SU-DHL-6 (cell line): ENCODE results near the gene BNIP5.

ENCODE experiments used
- H2AFZ ChIP-seq: fragments of 200-600 bp; sonication (generic); 2 replicates; pipeline ENCODE4 v1.6.1; 2014; ENCODE audit warnings: low read depth, mild to moderate bottlenecking, moderate library complexity, mixed read lengths, antibody characterized with exemption, low read length; ENCODE audit not compliant: severe bottlenecking
- H3F3A ChIP-seq: fragments of 200-600 bp; shearing (Covaris generic); 2 replicates; pipeline ENCODE4 v1.6.0; 2016; ENCODE audit warnings: antibody characterized with exemption, mild to moderate bottlenecking; ENCODE audit not compliant: insufficient read depth
- H3K27ac ChIP-seq: fragments of 200-600 bp; sonication (generic); 2 replicates; pipeline ENCODE4 v1.5.1; 2016; ENCODE audit warnings: low read depth, mild to moderate bottlenecking, low read length, moderate library complexity, mixed read lengths
- H3K27me3 ChIP-seq: fragments of 200-600 bp; sonication (generic), shearing (Covaris generic); 2 replicates; pipeline ENCODE4 v1.6.0; 2014; ENCODE audit warnings: mild to moderate bottlenecking, low read length
- H3K36me3 ChIP-seq: fragments of 200-600 bp; sonication (generic); 2 replicates; pipeline ENCODE4 v1.6.1; 2014; ENCODE audit warnings: mild to moderate bottlenecking, low read length, mixed read lengths
- H3K4me2 ChIP-seq: fragments of 300-600, 200-600 bp; shearing (Covaris generic), sonication (generic); 2 replicates; pipeline ENCODE4 v1.6.0; 2014; ENCODE audit warnings: low read length, low read depth, mild to moderate bottlenecking; ENCODE audit not compliant: poor library complexity, severe bottlenecking
- H3K4me3 ChIP-seq: fragments of 200-600 bp; sonication (generic); 2 replicates; pipeline ENCODE4 v1.5.1; 2014; ENCODE audit warnings: antibody characterized with exemption, low read length, mild to moderate bottlenecking, mixed read lengths; ENCODE audit not compliant: insufficient read depth, poor library complexity, severe bottlenecking
- H3K79me2 ChIP-seq: fragments of 200-600 bp; sonication (generic); 2 replicates; pipeline ENCODE4 v1.6.1; 2014; ENCODE audit warnings: mild to moderate bottlenecking, low read length, moderate library complexity; ENCODE audit not compliant: insufficient read depth
- H3K9ac ChIP-seq: fragments of 200-600 bp; sonication (generic); 2 replicates; pipeline ENCODE4 v1.7.0; 2014; ENCODE audit warnings: mild to moderate bottlenecking, low read length
- H3K9me2 ChIP-seq: fragments of 200-600 bp; sonication (generic); replicated peaks from 2 replicates; pipeline ENCODE4 v1.6.1; 2014; ENCODE audit warnings: low read length; ENCODE audit not compliant: insufficient read depth
- H3K9me3 ChIP-seq: fragments of 200-600 bp; sonication (generic); 2 replicates; pipeline ENCODE4 v1.6.1; 2014; ENCODE audit warnings: low read length, mixed read lengths; ENCODE audit not compliant: insufficient read depth
- H4K20me1 ChIP-seq: fragments of 200-600 bp; sonication (generic); 2 replicates; pipeline ENCODE4 v1.6.1; 2014; ENCODE audit warnings: low read depth, mild to moderate bottlenecking, antibody characterized with exemption, low read length, moderate library complexity, mixed read lengths
- EZH2phosphoT487 ChIP-seq: fragments of 200-600 bp; sonication (generic), shearing (Covaris generic); conservative IDR thresholded peaks from 2 replicates; pipeline ENCODE4 v1.6.1; 2018; ENCODE audit warnings: mild to moderate bottlenecking, antibody characterized with exemption, low read length, moderate library complexity, mixed read lengths
- TF ChIP-seq, protein P1 (sequence below): fragments of 200-600 bp; sonication (generic); IDR thresholded peaks from one replicate; pipeline ENCODE4 v1.5.1; 2017; ENCODE audit warnings: antibody characterized with exemption, mild to moderate bottlenecking, low read length, moderate library complexity; ENCODE audit not compliant: insufficient read depth, poor library complexity, severe bottlenecking

The BNIP5 gene

DNA sequence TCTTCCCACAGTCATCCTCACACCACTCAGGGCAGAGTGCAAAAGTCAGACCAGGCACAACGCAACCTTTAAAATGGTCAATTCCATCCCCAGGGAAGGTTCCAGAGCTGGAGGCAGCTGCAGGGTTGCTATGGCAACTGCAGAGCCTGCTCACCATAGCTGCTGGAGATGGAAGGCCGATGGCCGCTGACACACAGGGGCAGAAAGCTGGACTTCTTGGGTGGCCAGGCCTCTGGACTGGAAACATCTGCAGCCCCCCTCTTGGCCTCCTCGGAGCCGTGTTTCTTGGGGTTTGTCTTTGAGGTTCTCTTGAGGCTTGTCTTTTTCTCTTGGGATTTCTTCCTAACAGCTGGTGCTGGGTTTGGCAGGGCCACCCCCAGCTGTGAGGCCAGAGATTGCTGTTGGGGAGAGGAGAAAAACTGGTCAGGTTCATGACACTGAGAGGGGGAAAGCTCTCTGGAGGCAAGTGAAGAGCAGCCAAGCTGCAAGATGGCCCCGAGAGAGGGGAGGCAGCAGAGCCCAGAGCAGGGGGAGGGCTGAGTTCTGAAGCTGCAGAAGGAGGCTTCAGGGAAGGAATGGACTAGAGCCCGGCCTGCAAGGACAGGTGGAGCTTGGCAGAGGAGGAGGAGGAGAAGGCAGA, 10.2 kb downstream of the BNIP5 start:
- TF ChIP-seq EZH2phosphoT487, result no peak
- TF ChIP-seq, protein P1, sequence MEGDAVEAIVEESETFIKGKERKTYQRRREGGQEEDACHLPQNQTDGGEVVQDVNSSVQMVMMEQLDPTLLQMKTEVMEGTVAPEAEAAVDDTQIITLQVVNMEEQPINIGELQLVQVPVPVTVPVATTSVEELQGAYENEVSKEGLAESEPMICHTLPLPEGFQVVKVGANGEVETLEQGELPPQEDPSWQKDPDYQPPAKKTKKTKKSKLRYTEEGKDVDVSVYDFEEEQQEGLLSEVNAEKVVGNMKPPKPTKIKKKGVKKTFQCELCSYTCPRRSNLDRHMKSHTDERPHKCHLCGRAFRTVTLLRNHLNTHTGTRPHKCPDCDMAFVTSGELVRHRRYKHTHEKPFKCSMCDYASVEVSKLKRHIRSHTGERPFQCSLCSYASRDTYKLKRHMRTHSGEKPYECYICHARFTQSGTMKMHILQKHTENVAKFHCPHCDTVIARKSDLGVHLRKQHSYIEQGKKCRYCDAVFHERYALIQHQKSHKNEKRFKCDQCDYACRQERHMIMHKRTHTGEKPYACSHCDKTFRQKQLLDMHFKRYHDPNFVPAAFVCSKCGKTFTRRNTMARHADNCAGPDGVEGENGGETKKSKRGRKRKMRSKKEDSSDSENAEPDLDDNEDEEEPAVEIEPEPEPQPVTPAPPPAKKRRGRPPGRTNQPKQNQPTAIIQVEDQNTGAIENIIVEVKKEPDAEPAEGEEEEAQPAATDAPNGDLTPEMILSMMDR, result no peak
- Histone ChIP-seq H2AFZ (no peak overlapping the region), H3K27me3 (no peaks in the 10 kb centered on the region), H3K36me3 (no peaks in the 10 kb centered on the region), H3K27ac (no peak overlapping the region), H3K9me3 (no peaks in the 10 kb centered on the region), H3K79me2 (no peaks in the 10 kb centered on the region), H3K4me2 (no peak overlapping the region), H3K4me3 (no peak overlapping the region), H3F3A (no peaks in the 10 kb centered on the region), H3K9ac (no peak overlapping the region), H4K20me1 (no peaks in the 10 kb centered on the region), H3K9me2 (no peaks in the 10 kb centered on the region)

DNA sequence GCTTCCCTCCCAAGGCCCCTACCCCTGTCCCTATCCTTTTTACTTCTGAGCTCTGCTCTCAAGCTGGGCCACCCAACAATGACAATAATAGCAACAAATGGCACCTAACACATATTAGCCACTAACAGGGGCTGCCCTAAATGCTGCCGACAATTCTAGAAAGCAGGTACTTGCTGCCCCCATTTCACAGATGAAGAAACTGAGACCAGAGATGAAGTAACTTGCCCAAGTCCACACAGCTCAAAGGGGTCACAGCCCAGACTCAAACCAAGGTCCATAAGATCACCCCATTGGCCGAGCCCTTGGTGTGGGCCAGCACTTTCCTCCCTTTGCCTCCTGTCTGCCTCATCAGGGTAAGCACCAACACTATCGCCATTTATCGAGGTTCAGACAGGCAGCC, 12.0 kb downstream of the BNIP5 start:
- H3K9me2 ChIP-seq, result no peaks in the 10 kb centered on the region
- no peaks in the 10 kb centered on the region for H3K27me3 ChIP-seq
- H3K9me3 ChIP-seq, result no peaks in the 10 kb centered on the region
- H3K27ac ChIP-seq, result no peak overlapping the region
- H3K79me2 ChIP-seq, result no peaks in the 10 kb centered on the region
- H3K4me3 ChIP-seq, result no peak overlapping the region
- no peak overlapping the region for H2AFZ ChIP-seq
- H3K4me2 ChIP-seq, result no peak overlapping the region
- H4K20me1 ChIP-seq, result no peaks in the 10 kb centered on the region
- H3K9ac ChIP-seq, result no peak overlapping the region
- TF ChIP-seq, protein P1, result no peak
- no peak for TF ChIP-seq EZH2phosphoT487
- no peaks in the 10 kb centered on the region for H3K36me3 ChIP-seq
- H3F3A ChIP-seq, result no peaks in the 10 kb centered on the region

DNA sequence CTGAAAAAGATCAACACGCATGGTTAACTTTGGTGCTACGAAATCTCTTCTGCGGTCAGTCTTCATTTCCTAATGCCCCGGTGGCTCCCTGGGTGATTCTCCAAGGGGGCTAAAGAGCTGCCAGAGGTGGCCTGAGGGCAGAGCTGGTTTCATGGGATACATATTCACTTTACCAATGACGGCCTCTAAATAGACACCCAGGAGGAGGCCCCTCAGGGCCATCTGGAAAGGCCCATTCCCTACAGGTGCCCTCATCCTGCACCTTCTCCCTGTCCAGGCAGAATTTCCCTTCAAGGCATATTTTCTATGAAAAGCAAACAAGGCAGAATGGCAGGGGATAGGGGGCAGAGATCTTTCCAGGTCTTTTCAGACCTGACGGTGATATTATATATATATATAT, 12.5 kb downstream of the BNIP5 start:
- H3K79me2 ChIP-seq, result no peaks in the 10 kb centered on the region
- H3K9me2 ChIP-seq, result no peaks in the 10 kb centered on the region
- H3K27me3 ChIP-seq, result no peaks in the 10 kb centered on the region
- H3K36me3 ChIP-seq, result no peaks in the 10 kb centered on the region
- no peak overlapping the region for H3K27ac ChIP-seq
- TF ChIP-seq, protein P1, result no peak
- no peak for TF ChIP-seq EZH2phosphoT487
- no peaks in the 10 kb centered on the region for H3K9me3 ChIP-seq
- H3K4me3 ChIP-seq, result no peak overlapping the region
- no peak overlapping the region for H3K9ac ChIP-seq
- no peaks in the 10 kb centered on the region for H3F3A ChIP-seq
- no peaks in the 10 kb centered on the region for H4K20me1 ChIP-seq
- no peak overlapping the region for H2AFZ ChIP-seq
- H3K4me2 ChIP-seq, result no peak overlapping the region
